ENCODE results near the gene SLC10A6. TPM values are rescaled to one million over a fixed set of nuclear protein-coding genes. Genes with fewer than 3 reads are reported as not detected.

SLC10A6 gene
- total and polyA plus RNA-seq, 4 donors: 0.05 to 0.25 TPM; not detected in 2

Other genes starting within 250 kb of the SLC10A6 start
- not detected for gene C4orf36, start 43.0 kb upstream of the SLC10A6 start, total RNA-seq
- under 1 TPM in 1 of 2 donors, not detected in 1; 0.09 TPM for gene C4orf36, start 43.0 kb upstream of the SLC10A6 start, polyA plus RNA-seq
- 10 to 100 TPM; 24.3 to 42.8 TPM for gene AFF1, start 85.6 kb upstream of the SLC10A6 start, total RNA-seq
- gene AFF1, start 85.6 kb upstream of the SLC10A6 start, polyA plus RNA-seq: 10 to 100 TPM in 1 of 2 donors, 1 to 10 TPM in 1; 7.2 to 18.6 TPM